Measurements from ENCODE around the gene WWC2.

- TF ChIP-seq CTCF (IDR thresholded peaks at IDR 0.05 in 4 of 5, conservative IDR thresholded peaks at IDR 0.05 in 1 of 5) (no peak), POLR2A (IDR thresholded peaks at IDR 0.05) (no peak)
Measured at GRCh38 chr4:183333983-183334382, 234.9 kb downstream of the WWC2 start.

Measured in gastrocnemius medialis (tissue), 4 donors.